NCI-H526 (cell line): ENCODE measurements around the gene BLNK.
"Not testable (repeated sequence)": the region's sequence is repeated elsewhere in the genome, so short reads cannot be mapped to it uniquely, and the experiment has no call there.

ENCODE experiments used
- DNase-seq, 2 experiments: peaks; one replicate each; lab custom pipeline; 2025; lab: John Stamatoyannopoulos, UW

BLNK gene

DNA sequence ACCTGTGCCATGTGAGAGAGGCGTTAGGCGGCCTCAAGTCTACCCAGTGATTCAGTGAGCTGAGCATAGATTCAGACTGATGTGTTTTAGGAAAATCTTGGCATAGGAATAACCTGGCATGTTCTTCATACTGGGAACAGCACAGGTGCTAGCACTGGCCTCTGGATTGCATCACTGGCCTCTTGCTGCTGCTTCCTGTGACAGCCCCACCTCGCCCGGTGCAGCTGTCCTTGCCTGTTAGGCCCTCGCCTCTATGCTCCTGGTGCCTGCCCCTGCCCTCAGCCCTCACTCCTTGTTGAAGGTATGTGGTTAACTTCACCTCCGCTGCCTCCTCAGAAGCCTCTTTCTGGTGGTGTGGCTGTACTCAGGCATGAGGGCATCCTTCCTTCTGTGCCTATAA, 46.2 kb downstream of the BLNK start:
- no peak for DNase-seq

DNA sequence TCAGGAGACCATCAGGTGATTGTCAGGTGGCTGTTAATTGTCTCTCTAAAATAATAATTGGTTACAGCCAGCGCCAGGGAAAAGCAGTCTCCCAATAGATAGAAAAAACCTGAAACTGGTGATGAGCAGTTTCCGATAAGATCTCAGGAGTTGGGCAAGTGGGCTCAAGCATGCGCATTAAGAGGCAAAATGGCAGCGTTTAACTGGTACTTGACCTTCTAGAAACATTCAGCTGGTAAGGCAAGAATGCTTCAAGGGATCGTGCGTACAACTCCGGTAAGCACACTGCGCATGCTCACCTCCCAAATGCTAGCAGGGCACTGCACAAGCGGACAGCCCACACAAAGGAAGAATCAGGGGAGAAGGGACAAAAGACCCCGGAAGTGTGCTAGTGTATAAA, 48.5 kb downstream of the BLNK start:
- DNase-seq: no peak

DNA sequence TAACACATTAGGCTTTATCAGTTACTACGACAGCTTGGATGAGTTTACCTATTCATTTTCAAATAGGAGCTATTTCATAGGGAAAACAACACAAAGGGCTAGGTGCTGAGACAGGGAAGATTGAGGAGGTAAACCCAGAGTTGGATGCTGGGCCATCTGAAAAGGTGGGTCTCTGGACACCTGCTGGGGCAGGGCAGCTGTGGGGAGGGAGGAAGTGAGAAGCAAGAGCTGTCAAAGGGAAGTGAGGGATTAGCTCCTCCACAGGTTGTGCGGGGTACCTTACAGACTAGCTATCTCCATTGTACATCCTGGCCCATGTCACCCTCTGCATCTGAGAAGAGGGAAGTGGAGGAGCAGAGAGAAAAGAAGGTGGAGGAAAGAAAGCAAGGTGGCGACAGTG, 48.9 kb downstream of the BLNK start:
- DNase-seq: no peak

DNA sequence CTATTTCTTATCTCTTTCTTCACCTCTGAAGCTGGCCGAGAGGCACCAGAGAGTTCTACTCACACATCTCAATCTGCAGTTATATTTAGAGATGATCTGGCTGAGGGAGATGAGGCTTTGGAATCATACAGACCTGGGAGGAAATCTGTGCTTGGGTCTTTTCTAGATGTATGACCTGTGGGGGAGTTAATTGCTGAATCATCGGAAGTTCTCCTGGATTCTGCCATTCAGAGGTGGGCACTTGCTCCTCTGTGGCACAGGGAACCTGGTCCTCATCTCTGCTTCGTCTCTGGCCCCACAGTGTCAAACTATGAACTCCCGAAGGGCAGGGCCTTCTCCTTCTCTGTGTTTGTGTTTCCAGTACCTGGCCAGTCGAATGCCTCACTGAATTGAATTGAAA, 52.5 kb downstream of the BLNK start:
- no peak for DNase-seq

DNA sequence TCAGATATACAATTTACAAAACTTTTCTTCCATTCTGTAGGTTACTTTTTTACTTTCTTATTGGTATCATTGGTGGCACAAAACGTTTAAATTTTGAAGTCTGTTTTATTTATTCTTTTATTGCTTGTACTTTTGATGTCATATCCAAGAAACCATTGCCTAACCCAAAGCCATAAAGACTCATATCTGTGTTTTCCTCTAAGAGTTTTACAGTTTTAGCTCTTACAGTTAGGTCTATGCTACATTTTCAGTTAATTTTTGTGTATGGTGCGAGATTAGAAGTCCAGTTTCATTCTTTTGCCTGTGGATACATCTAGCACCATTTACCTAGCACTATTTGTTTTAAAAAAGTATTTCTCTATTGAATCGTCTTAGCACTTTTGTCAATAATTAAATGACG, 53.7 kb downstream of the BLNK start:
- no peak for DNase-seq

DNA sequence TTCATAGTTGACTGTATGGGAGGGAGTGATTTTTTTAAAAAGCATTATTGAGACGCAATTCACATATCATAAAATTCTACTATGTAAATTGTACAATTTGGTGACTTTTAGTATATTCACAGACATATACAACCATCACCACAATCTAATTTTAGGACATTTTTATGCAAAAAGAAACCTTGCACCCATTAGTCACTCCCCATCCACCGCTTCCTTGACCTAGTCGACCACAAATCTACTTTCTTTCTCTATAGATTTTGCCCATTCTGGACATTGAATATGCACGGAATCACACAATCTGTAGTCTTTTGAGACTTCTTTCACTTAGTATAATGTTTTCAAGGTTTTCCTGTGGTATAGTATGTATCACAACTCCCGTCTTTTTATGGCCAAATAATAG, 54.6 kb downstream of the BLNK start:
- no peak for DNase-seq

DNA sequence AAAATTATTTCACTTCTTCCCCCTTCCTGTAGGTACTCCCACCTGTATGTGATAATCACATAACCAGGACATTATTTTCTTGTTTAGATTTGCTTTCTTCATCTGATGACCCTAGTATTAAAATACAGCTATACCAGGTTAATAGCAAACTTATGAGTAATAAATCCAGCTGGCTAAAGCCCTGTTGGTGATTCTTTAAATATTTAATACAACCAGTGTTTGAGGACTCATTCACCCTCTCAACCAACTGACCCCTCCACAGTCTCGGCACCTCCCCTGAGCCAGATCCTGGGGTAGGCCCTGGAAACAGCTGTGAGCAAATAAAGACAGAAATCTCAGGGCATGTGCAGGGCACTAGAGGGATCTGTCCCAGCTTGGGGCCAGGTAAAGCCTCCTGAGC, 58.5 kb downstream of the BLNK start:
- no peak for DNase-seq

DNA sequence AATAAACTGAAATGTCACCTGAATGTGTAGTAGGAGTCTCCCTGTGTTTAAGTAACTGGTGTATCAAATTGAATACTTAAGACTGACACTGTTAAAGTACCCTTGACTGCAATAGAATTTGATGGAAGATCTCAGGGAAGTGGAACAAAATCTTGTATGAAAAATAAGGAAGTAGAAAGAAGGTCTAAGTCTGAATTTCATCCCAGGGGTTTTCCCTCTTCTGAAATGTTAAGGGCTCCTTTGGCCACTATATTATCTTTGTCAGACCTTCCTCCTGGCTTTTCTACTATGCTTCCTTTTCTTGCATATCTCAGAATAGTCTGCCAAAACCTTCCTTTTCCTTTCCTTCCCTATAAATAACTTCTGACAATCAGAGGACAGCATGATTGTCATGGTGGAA, 59.6 kb downstream of the BLNK start:
- no peak for DNase-seq

DNA sequence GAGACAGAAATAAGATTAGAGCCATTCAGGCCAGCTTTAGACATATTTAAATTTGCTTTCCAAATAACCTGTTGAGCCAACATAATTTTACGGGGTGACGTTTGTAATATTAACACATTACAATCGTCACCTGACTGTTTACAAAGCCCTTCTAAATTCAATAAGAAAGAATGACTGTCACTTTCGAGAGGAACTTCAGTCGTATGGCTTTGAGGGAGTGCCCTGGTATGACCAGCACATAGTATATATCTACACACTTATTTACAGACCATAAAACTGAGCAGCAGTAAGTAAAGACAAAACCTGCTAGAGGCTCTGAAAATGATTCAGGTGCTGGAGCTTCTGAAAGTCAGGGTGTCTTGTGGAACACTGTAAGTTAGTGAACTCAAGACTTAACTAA, 62.4 kb downstream of the BLNK start:
- DNase-seq: no peak

DNA sequence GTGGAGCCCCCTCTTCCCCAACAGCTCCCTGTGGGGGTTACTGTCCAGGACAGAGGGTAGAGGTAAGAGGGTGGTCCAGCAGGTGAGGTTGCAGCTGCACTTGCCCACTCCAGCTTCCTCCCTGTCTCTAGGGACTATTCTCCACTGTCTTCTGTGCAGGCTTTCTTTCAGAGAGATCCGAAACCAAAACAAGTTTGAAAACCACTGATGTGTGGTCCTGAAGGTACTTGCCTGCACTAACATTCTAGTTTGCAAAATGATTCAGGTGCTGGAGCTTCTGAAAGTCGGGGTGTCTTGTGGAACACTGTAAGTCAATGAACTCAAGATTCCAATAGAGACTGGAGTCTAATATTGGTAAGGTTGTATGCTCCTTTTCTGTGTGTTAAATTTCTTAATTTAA, 63.1 kb downstream of the BLNK start:
- DNase-seq: no peak

DNA sequence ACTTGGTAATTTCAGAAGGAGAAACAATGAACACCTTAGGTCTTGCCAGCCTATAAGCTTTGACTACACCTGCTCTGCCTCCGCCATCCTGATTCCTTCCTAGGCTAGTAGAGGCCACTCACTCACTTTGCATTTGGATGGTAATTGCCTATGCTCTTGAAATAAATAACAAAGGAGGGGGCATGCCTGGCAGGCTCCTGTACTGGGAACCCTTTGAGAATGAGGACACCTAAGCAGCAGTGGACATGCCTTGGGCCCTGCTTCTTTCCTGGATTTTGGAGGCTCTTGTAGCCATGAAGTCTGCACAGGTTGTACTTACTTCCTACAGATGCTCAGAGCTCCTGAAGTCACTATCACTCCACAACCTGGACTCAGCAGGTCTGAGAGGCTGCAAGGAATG, 65.8 kb downstream of the BLNK start:
- DNase-seq: no peak

DNA sequence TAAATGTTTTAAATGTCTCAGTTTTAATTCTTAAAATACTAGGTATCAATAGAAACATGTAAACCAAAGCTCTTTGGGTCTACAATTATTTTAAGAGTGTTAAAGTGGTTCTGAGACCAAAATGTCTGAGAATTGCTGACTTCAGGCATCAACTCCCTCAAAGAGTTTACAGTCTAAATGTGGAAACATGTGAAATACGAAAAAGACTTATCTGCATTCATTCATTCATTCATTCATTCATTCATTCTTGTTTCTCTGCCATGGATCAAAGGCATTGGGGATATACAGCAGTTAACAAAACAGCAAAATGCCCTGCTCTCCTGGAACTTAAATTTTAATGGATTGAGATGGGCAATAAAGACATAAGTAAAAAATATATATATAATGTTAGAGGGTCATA, 69.8 kb downstream of the BLNK start:
- no peak for DNase-seq

DNA sequence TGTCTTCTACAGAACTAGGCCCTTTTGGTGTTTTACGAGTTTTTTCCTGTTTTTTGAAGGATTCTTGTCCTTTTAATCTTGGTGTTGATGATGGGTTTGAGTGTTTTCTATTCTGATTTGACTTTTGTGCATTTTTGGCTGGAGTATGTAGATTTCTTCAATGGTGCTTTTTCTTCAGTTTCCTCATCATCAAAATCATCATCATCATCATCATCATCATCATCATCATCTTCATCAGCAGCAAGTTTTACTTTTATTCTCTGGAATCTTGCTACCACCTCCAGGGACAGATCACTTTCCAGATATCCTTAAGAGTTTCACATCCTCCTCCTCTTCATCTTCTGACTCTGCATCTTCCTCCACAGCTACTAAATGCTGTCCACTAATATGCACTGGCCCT, 81.9 kb downstream of the BLNK start:
- DNase-seq: not testable (repeated sequence)

DNA sequence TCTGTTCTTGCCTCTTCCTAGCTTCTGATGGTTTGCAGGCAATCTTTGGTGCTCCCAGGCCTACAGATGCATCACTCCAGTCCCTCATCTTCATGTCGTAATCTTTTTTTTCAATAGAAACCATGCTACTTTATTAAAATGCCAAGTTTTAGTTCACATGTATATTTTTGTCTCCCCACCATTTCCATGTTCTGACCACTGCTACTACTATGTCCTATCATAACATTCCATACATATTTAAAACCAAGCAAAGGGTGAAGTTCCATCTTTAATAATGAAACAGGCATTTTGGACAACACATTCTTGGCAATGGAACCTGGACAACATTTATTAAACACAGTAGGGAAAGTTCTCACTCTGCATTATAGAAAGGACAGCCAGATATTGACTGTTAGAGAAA, 82.5 kb downstream of the BLNK start:
- DNase-seq: no peak

DNA sequence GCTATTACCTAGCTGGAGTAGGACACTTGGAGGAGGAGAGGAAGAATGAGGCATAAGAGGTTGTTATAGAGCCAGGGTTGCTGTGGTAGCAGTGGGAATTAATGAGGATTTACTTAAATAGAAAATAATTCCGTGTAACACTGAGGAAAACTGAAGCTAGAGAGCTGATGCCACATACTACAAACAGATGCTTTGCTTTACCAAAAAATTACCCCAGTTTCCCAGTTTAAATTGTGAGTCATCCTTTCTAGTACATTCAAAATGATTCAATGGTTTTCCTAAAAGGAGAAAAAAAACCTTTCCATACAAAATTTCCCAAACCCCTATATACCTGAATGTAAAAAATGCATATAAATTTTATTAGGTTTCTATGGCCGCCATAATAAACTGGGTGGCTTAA, 82.9 kb downstream of the BLNK start:
- DNase-seq: no peak

DNA sequence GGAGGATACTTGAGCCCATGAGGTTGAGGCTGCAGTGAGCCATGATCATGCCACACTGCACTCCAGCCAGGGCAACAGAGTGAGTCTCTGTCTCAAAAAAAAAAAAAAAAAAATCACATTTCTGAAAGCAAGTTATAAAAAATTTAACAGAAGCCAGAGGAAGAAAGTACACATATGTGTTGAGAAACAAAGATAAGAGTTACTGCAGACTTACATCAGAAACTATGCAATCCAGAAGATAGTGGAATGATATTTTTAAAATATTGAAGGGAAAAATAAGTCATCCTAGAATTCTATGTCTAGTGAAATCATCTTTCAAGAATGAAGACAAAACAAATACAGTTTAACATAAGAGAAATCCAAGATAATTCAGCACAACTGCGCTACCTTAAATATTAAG, 94.4 kb downstream of the BLNK start:
- no peak for DNase-seq

DNA sequence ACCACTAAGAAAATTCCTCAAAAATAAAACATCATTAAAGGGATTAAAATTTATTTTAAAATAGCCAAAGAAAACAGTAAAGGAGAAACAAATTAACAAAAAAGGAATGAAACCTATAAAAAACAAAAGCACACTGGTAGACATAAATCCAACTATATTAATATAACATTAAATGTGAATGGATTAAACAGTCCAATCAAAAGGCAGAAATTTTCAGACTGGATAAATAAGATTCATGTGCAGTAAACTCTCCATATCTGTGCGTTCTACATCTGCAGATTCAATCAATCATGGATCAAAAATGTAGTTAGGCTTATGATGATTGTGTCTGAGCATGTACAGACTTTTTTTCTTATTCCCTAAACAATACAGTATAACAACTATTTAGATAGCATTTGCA, 98.7 kb downstream of the BLNK start:
- no peak for DNase-seq

DNA sequence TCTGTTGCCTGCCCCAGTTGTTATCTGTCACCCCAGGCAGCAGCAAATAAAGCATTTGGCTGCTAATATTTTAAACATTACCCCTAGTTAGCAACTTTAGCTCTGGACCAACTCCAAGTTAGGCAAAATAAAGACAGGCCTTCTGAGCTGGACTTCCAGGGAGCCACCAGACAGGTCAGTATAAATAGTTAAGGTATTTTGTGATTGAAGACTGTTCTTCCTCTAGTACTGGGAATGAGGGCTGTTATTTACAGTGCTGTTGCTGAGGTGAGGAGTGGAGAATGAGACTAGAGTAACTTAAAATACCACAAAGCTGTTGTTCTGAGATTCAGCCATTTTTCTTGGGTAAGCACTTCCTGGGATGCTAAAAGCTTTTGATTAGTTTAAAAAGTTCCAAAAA, 101.1 kb downstream of the BLNK start:
- DNase-seq: no peak

DNA sequence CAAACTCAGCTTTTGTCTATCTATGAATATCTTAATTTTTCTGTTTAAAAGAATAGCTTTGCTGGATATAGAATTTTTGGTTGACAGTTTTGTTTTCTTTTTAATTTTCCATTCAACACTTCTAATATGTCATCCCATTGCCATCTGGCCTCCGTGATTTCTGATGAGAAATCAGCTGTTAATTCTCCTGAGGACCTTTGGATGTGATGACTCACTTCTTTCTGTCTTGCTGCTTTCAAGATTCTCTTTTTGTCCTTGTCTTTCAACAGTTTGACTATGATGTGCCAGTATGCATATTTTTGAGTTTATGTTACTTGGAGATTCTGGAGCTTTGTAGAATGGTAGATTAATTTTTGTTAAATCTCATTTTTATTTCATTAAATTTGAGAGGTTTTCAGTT, 102.8 kb downstream of the BLNK start:
- DNase-seq: no peak

DNA sequence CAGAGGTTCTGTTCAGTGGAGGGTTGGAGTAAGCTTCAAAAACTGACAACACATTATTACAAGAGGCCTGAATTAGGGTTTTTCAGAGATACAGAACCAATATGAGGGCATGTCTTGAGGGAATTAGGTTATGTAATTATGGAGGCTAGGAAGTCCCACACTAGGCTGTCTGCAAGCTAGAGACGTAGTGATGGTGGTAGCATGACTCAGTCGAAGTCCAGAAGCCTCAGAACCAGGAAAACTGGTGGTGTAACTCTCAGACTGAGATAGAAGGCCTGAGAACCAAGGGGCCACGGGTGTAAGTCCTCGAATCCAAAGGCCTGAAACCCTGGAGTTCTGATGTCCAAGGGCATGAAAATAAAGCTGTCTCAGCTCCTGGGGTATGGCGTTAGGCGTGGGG, 105.6 kb downstream of the BLNK start:
- DNase-seq: no peak

DNA sequence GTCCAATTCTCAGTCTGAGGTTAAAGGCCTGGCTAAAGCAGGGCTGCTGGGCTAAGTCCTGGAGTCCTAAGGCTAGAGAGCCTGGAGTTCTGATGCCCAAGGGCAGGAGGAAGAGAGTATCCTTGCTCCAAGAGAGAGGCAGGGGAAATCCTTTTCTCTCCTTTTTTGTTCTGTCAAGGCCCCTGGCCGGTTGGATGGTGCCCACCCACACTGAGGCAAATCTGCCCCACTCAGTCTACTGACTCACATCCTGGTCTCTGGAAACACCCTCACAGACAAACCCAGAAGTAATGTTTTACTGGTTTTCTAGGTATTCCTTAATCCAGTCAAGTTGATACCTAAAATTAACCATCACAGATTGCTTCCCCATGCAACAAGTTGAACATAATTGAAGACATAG, 118.3 kb downstream of the BLNK start:
- no peak for DNase-seq

DNA sequence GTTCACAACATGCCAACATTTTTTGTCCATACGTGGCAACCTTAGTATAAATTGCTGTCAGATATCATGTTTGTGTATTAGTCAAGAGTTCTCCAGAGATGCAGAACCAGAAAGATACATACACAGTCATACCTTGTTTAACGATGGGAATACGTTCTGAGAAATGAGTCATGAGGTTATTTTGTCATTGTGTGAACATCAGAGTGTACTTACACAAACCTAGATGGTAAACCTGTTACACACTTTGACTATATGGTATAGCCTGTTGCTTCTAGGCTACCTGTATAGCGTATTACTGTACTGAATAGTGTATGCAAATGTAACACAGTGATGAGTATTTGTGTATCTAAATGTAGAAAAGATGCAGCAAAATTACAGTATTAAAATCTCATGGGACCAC, 118.9 kb downstream of the BLNK start:
- no peak for DNase-seq
